ENCODE data around the gene UBE2V1. TPM values are rescaled to one million over a fixed set of nuclear protein-coding genes. Genes with fewer than 3 reads are reported as not detected.

The UBE2V1 gene
- total RNA-seq, 3 donors from 2014 or later = 90.1 to 94.4 (median 94.1) TPM

GRCh38 chr20:50057714-50058053 lies 55.3 kb downstream of the UBE2V1 start:
- ATAC-seq = no peak
- no peaks in the 10 kb centered on the region for H3K9me3 ChIP-seq
- no peak overlapping the region for H3K4me3 ChIP-seq
- TF ChIP-seq CTCF (IDR thresholded peaks at IDR 0.05) = no peak
- intact Hi-C loops (cut with DNase I, micrococcal nuclease) = no loop called here
- DNase-seq = no peak
- H3K4me1 ChIP-seq (ENCODE audit: low read depth) = peaks cover 4% of the 10 kb centered on the region
- H3K36me3 ChIP-seq (ENCODE audit: low read depth) = no peaks in the 10 kb centered on the region

GRCh38 chr20:50056951-50057713 lies 55.8 kb downstream of the UBE2V1 start:
- no peak for ATAC-seq
- no peaks in the 10 kb centered on the region for H3K36me3 ChIP-seq (ENCODE audit: low read depth)
- DNase-seq = no peak
- peaks cover 4% of the 10 kb centered on the region for H3K4me1 ChIP-seq (ENCODE audit: low read depth)
- H3K4me3 ChIP-seq = no peak overlapping the region
- no peaks in the 10 kb centered on the region for H3K9me3 ChIP-seq
- intact Hi-C loops (cut with DNase I, micrococcal nuclease) = no loop called here
- no peak for TF ChIP-seq CTCF (IDR thresholded peaks at IDR 0.05)

- ATAC-seq = no peak
- no peak overlapping the region for H3K4me3 ChIP-seq
- no peak for TF ChIP-seq CTCF (IDR thresholded peaks at IDR 0.05)
- peaks cover 4% of the 10 kb centered on the region for H3K4me1 ChIP-seq (ENCODE audit: low read depth)
- intact Hi-C loops (cut with DNase I, micrococcal nuclease) = no loop called here
- H3K9me3 ChIP-seq = no peaks in the 10 kb centered on the region
- no peaks in the 10 kb centered on the region for H3K36me3 ChIP-seq (ENCODE audit: low read depth)
- no peak for DNase-seq
Measured at GRCh38 chr20:50056408-50056926, 56.5 kb downstream of the UBE2V1 start.

GRCh38 chr20:50055524-50056083 lies 57.3 kb downstream of the UBE2V1 start:
- TF ChIP-seq CTCF (IDR thresholded peaks at IDR 0.05) = no peak
- DNase-seq (no peak), ATAC-seq (no peak)
- Histone ChIP-seq H3K4me3 (no peak overlapping the region), H3K36me3 (ENCODE audit: low read depth) (no peaks in the 10 kb centered on the region), H3K9me3 (no peaks in the 10 kb centered on the region), H3K4me1 (ENCODE audit: low read depth) (peaks cover 4% of the 10 kb centered on the region)
- intact Hi-C loops (cut with DNase I, micrococcal nuclease) = no loop called here

GRCh38 chr20:50054626-50055511 lies 58.1 kb downstream of the UBE2V1 start:
- Histone ChIP-seq H3K4me1 (ENCODE audit: low read depth) (peaks cover 4% of the 10 kb centered on the region), H3K4me3 (no peak overlapping the region), H3K36me3 (ENCODE audit: low read depth) (no peaks in the 10 kb centered on the region), H3K9me3 (no peaks in the 10 kb centered on the region)
- intact Hi-C loops (cut with DNase I, micrococcal nuclease) = no loop called here
- peak; percentile 10 for ATAC-seq
- TF ChIP-seq CTCF (IDR thresholded peaks at IDR 0.05) = no peak
- no peak for DNase-seq

All from mucosa of descending colon (tissue), 3 donors.